Cerebellar nuclear complex (tissue), 1 donor: Measurements from ENCODE around the gene SCN4A.

ENCODE experiments used
- DNase-seq, 2 experiments: peaks; one replicate each; lab custom pipeline; 2025; lab: John Stamatoyannopoulos, UW

Gene SCN4A

DNA sequence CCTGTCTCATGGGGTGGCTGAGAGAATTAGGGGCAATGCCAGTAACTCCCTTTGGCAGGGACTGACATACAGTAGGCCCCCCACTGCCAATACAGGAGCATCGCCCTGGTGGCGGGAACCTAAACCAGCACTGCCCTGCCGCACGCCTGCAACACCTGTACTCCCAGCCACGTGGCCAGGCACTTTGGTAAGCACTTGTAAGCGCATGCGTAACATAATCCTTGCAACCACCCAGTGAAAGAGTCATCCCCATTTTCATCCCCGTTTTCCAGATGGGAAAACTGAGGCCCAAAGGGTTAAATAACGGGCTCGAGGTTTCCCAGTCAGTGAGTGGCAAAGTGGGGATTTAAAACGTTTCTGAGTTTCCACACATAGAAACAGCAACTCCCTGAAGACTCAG is 17.5 kb downstream of the SCN4A start:
- DNase-seq: no peak

- DNase-seq: no peak
Observed at GRCh38 chr17:63954402-63955063, 18.2 kb downstream of the SCN4A start.

- DNase-seq: no peak
Observed at GRCh38 chr17:63950940-63951907, 21.5 kb downstream of the SCN4A start.

DNA sequence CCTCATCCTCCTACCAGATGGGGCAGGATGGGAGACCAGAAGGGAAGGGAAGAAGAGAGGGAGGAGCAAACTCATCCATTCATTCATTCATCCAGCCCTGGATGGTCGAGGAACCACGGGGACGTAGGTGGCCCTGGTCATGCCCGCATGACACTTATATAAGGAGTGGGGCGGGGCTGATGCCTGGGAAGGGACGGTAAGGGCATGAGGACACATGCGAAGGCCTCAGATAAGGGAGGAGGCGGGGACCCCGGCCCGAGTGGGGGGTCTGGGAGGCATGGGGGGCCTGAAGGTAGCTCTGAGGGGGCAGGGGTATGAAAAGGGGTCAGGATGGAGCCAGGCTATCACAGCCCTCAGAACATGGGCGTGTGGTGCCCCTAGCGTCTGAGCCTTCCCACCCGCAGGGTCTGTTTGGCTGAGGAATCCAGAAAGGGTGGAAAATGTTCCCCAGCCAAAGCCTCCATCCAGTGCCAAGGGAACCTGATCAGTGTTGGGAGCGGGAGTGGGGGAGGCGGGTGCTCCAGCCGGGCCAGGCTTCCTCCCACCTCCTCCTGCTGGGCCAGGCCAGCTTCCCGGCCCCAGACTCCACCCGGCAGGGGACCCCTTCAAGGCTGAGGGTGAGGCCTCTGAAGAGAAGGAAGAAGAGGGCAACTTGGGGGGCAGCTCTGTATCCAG is 23.0 kb downstream of the SCN4A start:
- no peak for DNase-seq

- DNase-seq: no peak
Observed at GRCh38 chr17:63948521-63948920, 24.2 kb downstream of the SCN4A start.

DNA sequence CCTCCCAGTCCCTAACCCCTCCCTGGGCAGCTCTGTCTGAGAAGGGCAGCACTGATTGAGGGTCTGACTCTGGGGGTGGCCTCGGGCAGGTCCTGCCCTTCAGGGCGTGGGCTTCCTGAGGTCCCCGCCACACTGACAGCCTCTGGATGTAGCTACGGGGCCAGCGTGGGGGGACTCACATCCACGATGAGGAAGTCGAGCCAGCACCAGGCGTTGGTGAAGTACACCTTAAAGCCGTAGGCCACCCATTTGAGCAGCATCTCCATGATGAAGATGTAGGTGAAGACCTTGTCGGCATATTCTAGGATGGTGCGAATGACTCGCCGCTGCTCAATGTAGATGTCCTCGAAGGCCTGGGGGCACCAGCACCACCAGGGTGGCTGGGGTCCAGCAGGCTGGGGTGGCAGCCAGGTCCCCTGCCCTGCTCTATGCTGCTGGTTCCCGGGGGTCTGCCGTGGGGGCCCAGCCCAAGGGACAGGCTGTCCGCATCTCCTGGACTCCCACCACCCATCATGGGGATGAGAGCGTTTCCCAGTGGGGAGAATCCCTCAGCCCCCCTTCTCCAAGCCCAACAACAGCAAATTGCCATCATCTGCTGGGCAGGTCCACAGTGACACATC is 24.9 kb downstream of the SCN4A start:
- DNase-seq: no peak

GRCh38 chr17:63946440-63947363 is 26.0 kb downstream of the SCN4A start:
- DNase-seq: no peak

GRCh38 chr17:63945784-63946439 is 26.8 kb downstream of the SCN4A start:
- DNase-seq: no peak

- DNase-seq: no peak
Observed at GRCh38 chr17:63944736-63945499, 27.8 kb downstream of the SCN4A start.

DNA sequence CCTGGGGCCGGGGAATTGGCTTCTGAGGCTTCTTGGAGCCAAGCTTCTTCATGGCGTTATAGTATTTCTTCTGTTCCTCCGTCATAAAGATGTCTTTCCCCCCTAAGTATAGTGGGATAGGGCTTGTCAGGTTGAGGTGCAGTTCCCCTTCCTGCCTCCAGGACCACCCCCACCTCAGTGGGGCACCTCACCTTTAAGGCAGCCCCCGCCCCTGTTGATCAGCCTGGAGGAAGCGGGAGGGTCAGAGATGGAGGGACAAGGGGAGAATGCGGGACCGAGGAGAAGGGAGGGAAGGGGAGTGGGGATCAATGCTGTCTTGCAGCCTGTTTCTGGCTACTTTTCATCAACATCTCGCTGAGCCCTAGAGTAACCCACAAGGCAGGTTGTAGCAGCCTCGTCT is 29.0 kb downstream of the SCN4A start:
- no peak for DNase-seq

- no peak for DNase-seq
Observed at GRCh38 chr17:63942309-63942985, 30.3 kb downstream of the SCN4A start.

DNA sequence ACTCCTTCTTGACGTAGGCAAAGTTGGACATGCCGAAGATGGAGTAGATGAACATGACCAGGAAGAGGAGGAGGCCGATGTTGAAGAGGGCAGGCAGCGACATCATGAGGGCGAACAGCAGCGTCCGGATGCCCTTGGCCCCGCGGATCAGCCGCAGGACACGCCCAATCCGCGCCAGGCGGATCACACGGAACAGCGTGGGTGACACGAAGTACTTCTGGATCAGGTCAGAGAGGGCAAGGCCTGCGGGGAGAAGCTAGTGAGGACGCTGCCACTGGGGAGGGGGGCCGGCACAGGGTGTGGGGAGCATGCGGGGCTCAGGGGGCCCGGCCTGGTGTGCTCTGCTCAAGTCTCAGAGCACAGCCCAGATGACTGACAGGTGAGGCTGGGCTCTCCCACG is 31.0 kb downstream of the SCN4A start:
- DNase-seq: no peak

- no peak for DNase-seq
Observed at GRCh38 chr17:63941162-63941561, 31.6 kb downstream of the SCN4A start.

DNA sequence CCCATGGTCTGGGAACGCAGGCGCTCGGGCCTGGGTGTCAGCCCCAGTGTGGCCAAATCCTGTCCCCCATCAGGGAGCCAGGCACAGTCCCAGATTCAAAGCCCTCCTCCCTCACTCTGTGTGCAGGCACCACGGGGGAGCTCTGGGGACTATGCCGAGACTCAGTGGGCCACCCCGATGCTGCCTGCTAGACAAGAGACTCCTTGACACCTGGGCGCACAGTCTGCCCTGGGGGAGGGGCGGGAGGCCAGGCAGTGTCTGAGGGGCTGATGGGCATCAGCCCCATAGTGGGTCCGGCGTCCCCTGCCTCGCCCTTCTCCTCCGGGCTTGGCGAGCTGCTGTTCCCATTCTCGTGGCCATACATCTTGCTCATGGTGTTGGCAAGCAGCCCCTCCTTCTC is 32.1 kb downstream of the SCN4A start:
- no peak for DNase-seq

DNA sequence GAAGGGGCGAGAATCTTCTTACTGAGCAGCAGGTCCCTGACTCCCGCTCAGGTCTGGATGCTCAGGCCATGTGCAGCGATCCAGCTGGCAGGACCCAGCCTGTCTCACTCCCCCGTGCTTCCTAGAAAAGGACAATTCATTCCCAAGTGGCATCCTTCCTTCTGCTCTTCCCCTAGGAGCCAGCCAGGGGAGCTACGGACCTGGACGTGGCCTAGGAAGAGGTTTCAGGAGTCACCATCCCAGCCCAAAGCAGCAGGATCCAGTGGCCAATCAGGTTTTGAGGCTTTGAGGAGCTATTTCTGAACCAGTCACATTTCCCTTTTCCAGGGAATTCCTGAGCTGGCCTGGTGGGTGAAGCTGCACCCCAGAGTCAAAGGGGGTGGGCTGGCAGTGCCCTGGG is 32.8 kb downstream of the SCN4A start:
- DNase-seq: no peak

DNA sequence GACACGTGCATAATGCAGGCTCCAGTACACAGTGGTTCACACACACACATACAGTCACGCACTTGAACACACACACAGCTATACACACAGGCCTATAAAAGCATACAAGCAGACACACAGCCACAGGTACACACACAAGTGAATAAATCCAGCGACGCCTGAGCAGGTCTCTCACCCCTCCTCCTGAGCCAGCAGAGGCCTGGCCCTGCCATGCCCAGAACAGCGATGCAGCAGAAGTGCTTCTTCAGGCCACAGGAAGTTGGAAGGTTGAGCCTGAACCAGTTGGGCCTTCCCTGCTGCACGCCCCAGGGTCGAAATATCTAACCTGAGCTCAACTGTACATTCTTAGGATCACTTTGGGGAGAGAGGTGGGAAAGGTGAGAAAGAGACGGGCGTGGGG is 33.3 kb downstream of the SCN4A start:
- no peak for DNase-seq

GRCh38 chr17:63937920-63938319 is 34.8 kb downstream of the SCN4A start:
- DNase-seq: no peak

DNA sequence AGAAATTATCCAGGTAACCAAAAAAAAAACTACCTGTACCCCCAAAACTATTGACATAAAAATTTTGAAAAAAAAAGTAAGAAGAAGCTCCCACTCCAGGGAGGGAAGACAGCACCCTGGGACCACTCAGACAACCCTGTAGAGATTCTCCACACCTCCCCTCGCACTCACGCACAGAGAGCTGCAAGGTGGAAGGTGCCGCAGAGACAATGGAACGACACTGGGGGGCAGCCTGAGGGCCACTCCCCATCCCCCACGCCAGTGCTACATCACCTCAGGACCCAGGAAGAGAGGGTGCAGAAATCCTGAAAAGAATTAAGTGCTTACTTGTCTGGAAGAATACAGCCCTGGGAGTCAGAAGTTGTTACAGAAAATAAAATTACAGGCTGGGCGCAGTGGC is 35.4 kb downstream of the SCN4A start:
- DNase-seq: no peak
